OCI-LY7 (cell line): ENCODE data around the gene ADPGK. TPM values are rescaled to one million over a fixed set of nuclear protein-coding genes. Genes with fewer than 3 reads are reported as not detected.

ENCODE experiments used
- BruUV-seq: library from RNA; stranded (reverse); fragments of 400-500 nt; replicated peaks from 2 replicates; lab custom pipeline; 2021; lab: Mats Ljungman, UMichigan
- CTCF ChIA-PET: fragments of 300-600 bp; sonication (Branson Sonifier 250); formaldehyde crosslinking; loops from one replicate; lab custom pipeline; 2022; ENCODE audit warnings: antibody characterized with exemption; ENCODE audit not compliant: unreplicated experiment; lab: Charles Lee
- POLR2A ChIA-PET: fragments of 300-600 bp; sonication (Branson Sonifier 250); formaldehyde crosslinking; loops from one replicate; lab custom pipeline; 2022; ENCODE audit warnings: antibody characterized with exemption; lab: Charles Lee
- DNase-seq: peaks from one replicate; pipeline ENCODE4 v3.0.0-alpha.2; 2015; ENCODE audit warnings: low spot score
- H2AFZ ChIP-seq: fragments of 200-600 bp; sonication (generic), shearing (Covaris generic); 2 replicates; pipeline ENCODE4 v1.6.1; 2014; ENCODE audit warnings: mild to moderate bottlenecking, antibody characterized with exemption, low read length, moderate library complexity
- H3K27ac ChIP-seq: fragments of 200-600 bp; sonication (generic); 2 replicates; pipeline ENCODE4 v1.5.1; 2014; ENCODE audit warnings: mixed run types, low read depth, mild to moderate bottlenecking, moderate library complexity, low read length, inconsistent platforms; ENCODE audit not compliant: poor library complexity, severe bottlenecking
- H3K36me3 ChIP-seq: fragments of 200-600 bp; sonication (generic); 2 replicates; pipeline ENCODE4 v1.6.1; 2014; ENCODE audit warnings: mild to moderate bottlenecking, antibody characterized with exemption, low read length, moderate library complexity, mixed read lengths; ENCODE audit not compliant: insufficient read depth
- H3K4me1 ChIP-seq: fragments of 200-600 bp; sonication (generic); 2 replicates; pipeline ENCODE4 v1.5.1; 2014; ENCODE audit warnings: mild to moderate bottlenecking, low read length; ENCODE audit not compliant: insufficient read depth, poor library complexity, severe bottlenecking
- H3K4me2 ChIP-seq: fragments of 200-600 bp; sonication (generic); 2 replicates; pipeline ENCODE4 v1.6.1; 2014; ENCODE audit warnings: mild to moderate bottlenecking, low read length
- H3K4me3 ChIP-seq: fragments of 200-600 bp; sonication (generic); 2 replicates; pipeline ENCODE4 v1.5.1; 2014; ENCODE audit warnings: mild to moderate bottlenecking, low read depth, low read length; ENCODE audit not compliant: poor library complexity, severe bottlenecking
- H3K79me2 ChIP-seq: fragments of 200-600 bp; sonication (generic); 2 replicates; pipeline ENCODE4 v1.6.1; 2016; ENCODE audit warnings: low read depth, mild to moderate bottlenecking, low read length, moderate library complexity, mixed read lengths; ENCODE audit not compliant: insufficient read depth
- H3K9me2 ChIP-seq: fragments of 200-600 bp; sonication (generic); 2 replicates; pipeline ENCODE4 v1.6.1; 2016; ENCODE audit warnings: mild to moderate bottlenecking, low read length, mixed read lengths; ENCODE audit not compliant: insufficient read depth
- H3K9me3 ChIP-seq: fragments of 200-600 bp; sonication (generic); 2 replicates; pipeline ENCODE4 v1.6.1; 2014; ENCODE audit warnings: mild to moderate bottlenecking, mixed run types, low read length, mixed read lengths
- H4K20me1 ChIP-seq: fragments of 200-600 bp; sonication (generic); 2 replicates; pipeline ENCODE4 v1.6.1; 2014; ENCODE audit warnings: mild to moderate bottlenecking, antibody characterized with exemption, low read length, moderate library complexity, mixed read lengths; ENCODE audit not compliant: insufficient read depth
- EZH2phosphoT487 ChIP-seq: fragments of 200-600 bp; sonication (generic); IDR thresholded peaks from 2 replicates; pipeline ENCODE4 v1.6.1; 2018; ENCODE audit warnings: low read depth, borderline replicate concordance, mild to moderate bottlenecking, mixed run types, antibody characterized with exemption, low read length, moderate library complexity, mixed read lengths
- intact Hi-C: fragments of 100-400 bp; cut with micrococcal nuclease; formaldehyde crosslinking; loops from one replicate; pipeline ENCODE4 v1.10.0; 2022; ENCODE audit not compliant: unreplicated experiment
- total RNA-seq, 2 experiments: library from RNA; depleted of rRNA in 1 of 2; stranded (reverse); fragments of >200 nt in 1 of 2; shearing (Covaris generic) in 1 of 2; gene quantifications; 2 replicates each; pipeline ENCODE4 v1.2.3, GENCODE V29; 2014 to 2022
- TF ChIP-seq, protein P1 (sequence below): fragments of 200-600 bp; sonication (generic); conservative IDR thresholded peaks from 2 replicates; pipeline ENCODE4 v1.5.1; 2014; ENCODE audit warnings: mild to moderate bottlenecking, antibody characterized with exemption, low read length, moderate library complexity, mixed read lengths

Gene ADPGK
- total RNA-seq, 2 experiments from 2014 or later, result 74.9 to 86.8 TPM

DNA sequence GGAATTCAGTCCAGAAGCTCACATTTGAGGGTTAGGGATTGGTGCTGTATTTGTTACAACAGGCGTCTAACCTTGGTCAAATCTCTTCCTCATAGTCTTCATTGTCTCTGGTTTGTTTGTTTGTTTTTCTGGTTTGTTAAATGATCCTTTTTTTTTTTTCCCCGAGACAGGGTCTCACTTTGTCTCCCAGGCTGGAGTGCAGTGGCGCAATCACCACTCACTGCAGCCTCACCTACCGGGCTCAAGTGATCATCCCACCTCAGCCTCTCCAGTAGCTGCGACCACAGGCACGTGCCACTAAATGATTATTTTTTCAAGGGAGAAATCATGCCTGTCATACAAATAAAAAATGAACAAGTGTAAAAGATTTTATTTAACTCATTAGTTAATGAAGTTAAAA, 14.3 kb upstream of the ADPGK start:
- no TSS peak for BruUV-seq
- Histone ChIP-seq H3K36me3 (no peaks in the 10 kb centered on the region), H3K9me2 (no peaks in the 10 kb centered on the region), H3K4me1 (peaks cover 10% of the 10 kb centered on the region), H4K20me1 (no peaks in the 10 kb centered on the region), H3K27ac (no peak overlapping the region), H3K4me2 (no peak overlapping the region), H3K79me2 (no peaks in the 10 kb centered on the region), H3K9me3 (no peaks in the 10 kb centered on the region), H3K4me3 (no peak overlapping the region), H2AFZ (no peak overlapping the region)
- no peak for DNase-seq
- TF ChIP-seq, protein P1, sequence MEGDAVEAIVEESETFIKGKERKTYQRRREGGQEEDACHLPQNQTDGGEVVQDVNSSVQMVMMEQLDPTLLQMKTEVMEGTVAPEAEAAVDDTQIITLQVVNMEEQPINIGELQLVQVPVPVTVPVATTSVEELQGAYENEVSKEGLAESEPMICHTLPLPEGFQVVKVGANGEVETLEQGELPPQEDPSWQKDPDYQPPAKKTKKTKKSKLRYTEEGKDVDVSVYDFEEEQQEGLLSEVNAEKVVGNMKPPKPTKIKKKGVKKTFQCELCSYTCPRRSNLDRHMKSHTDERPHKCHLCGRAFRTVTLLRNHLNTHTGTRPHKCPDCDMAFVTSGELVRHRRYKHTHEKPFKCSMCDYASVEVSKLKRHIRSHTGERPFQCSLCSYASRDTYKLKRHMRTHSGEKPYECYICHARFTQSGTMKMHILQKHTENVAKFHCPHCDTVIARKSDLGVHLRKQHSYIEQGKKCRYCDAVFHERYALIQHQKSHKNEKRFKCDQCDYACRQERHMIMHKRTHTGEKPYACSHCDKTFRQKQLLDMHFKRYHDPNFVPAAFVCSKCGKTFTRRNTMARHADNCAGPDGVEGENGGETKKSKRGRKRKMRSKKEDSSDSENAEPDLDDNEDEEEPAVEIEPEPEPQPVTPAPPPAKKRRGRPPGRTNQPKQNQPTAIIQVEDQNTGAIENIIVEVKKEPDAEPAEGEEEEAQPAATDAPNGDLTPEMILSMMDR, result no peak
- TF ChIP-seq EZH2phosphoT487, result no peak
- intact Hi-C loops, result loop anchor here (5.0 kb wide), 1 partner anchor 284 kb away; no protein-coding TSS in a partner anchor
- ChIA-PET POLR2A (no interaction called here), CTCF (no interaction called here)

DNA sequence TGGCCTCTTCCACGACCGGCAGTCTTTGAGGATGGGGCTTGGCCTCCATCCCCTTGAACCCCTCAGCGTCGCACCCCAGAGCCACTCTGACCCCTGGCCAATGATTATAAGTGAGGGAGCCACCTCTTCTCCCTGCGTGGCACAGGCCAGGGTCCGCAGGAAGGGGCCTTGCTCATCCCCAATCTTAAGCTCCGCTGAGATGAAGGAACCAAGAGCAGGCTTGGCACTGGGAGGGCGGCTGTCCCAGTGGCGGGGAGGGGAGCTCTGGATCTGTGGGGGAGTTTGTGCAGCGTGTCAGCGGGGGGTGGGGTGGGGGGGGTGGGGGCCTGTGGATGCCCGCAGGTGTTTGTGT, 13.8 kb upstream of the ADPGK start:
- Histone ChIP-seq H3K4me2 (peak overlapping the region; percentile 64), H3K9me3 (no peaks in the 10 kb centered on the region), H3K36me3 (no peaks in the 10 kb centered on the region), H3K4me3 (peak overlapping the region; percentile 53), H3K79me2 (no peaks in the 10 kb centered on the region), H3K27ac (no peak overlapping the region), H3K9me2 (no peaks in the 10 kb centered on the region), H4K20me1 (no peaks in the 10 kb centered on the region), H2AFZ (peak overlapping the region; percentile 80; the same call in 1 of the 2 replicates), H3K4me1 (peaks cover 10% of the 10 kb centered on the region)
- no TSS peak for BruUV-seq
- no peak for DNase-seq
- ChIA-PET CTCF (no interaction called here), POLR2A (interaction anchor here (0.6 kb wide), 1 partner anchor 121 kb away, joined by 4 read pairs; no protein-coding TSS in a partner anchor)
- intact Hi-C loops, result loop anchor here (5.0 kb wide), 1 partner anchor 285 kb away; no protein-coding TSS in a partner anchor
- TF ChIP-seq, protein P1, result no peak
- TF ChIP-seq EZH2phosphoT487, result no peak

DNA sequence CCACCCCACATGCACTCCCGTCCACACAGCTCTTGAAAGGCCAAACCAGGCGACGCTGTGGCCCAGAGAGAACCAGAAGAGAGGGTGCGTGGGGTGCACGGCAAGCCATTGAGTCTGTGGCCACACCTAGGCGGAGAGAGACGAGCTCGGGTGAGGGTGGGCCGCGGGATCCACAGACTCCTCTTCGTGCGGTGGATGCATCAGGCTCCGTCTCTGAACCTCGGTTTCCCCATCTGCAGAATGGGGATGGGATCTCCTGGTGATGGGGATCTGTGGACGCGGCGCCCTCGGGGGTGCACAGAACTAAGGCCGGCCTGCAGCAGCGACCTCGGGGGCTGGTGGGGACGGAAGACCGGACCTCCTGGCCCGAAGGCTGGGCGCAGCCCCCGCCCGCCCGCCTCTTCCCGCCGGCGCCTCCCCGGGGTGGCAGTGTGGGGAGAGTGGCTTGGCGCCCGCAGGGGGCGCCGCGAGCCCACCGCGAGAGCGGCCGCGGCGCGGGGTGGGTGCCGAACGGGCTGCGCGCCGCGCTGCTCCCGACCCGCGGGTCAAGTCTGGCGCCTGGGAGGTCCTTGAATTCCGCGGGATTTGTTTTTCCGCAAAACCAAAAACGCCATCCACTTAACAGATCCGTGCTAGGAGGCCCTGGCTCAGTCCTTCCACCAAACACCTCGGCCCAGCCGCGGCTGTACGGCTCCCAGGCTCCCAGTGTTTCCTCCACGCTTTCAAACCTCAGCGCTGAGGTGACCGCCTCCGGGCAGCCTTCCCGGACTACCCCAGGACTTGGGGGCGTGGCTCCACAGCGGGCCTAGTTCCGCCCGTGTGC, 13.2 kb upstream of the ADPGK start:
- intact Hi-C loops, result loop anchor here (5.0 kb wide), 1 partner anchor 286 kb away; no protein-coding TSS in a partner anchor

More for the DNA sequence above, 13.2 kb upstream of the ADPGK start:
- Histone ChIP-seq H3K4me2 (peak overlapping the region; percentile 64), H4K20me1 (no peaks in the 10 kb centered on the region), H3K9me3 (no peaks in the 10 kb centered on the region), H2AFZ (peak overlapping the region; percentile 80), H3K27ac (no peak overlapping the region), H3K79me2 (no peaks in the 10 kb centered on the region), H3K36me3 (no peaks in the 10 kb centered on the region), H3K9me2 (no peaks in the 10 kb centered on the region), H3K4me3 (peak overlapping the region; percentile 53), H3K4me1 (peaks cover 10% of the 10 kb centered on the region)
- peak; percentile 40 for DNase-seq
- ChIA-PET CTCF (no interaction called here), POLR2A (interaction anchor here (0.6 kb wide), 1 partner anchor 120 kb away, joined by 4 read pairs; no protein-coding TSS in a partner anchor)
- no TSS peak for BruUV-seq
- no peak for TF ChIP-seq EZH2phosphoT487
- TF ChIP-seq, protein P1, result peak; percentile 79
